Keratinocyte (primary cell): ENCODE results near the gene CTCFL.

Experiments
- CTCF ChIP-seq, 3 experiments: IDR thresholded peaks in 1 of 3; conservative IDR thresholded peaks in 1 of 3; optimal IDR thresholded peaks in 1 of 3; 2 replicates in 2 of 3; 3 replicates in 1 of 3; pipeline versions ENCODE3 to v1.5.1; 2011; ENCODE audit warnings: low read length in 3 of 3, mild to moderate bottlenecking in 3 of 3, moderate library complexity in 2 of 3, control low read depth in 1 of 3, inconsistent platforms in 1 of 3; ENCODE audit not compliant: insufficient read depth in 2 of 3; ENCODE audit errors: extremely low read depth in 1 of 3
- EZH2 ChIP-seq: IDR thresholded peaks from one replicate; pipeline ENCODE4 v1.6.1; 2012; ENCODE audit warnings: inconsistent platforms, mild to moderate bottlenecking, low read length, moderate library complexity

- no peak for TF ChIP-seq CTCF (optimal IDR thresholded peaks at IDR 0.05 in 1 of 3, IDR thresholded peaks at IDR 0.05 in 1 of 3, conservative IDR thresholded peaks at IDR 0.05 in 1 of 3; ENCODE audit: extremely low read depth in 1 of 3, insufficient read depth in 2 of 3, low read length in 3 of 3)
- TF ChIP-seq EZH2, result no peak
These were observed 31.8 kb downstream of the CTCFL start for GRCh38 chr20:57493091-57493615.
